Karpas-422 (cell line): Measurements from ENCODE around the gene FA2H. TPM values are rescaled to one million over a fixed set of nuclear protein-coding genes. Genes with fewer than 3 reads are reported as not detected.

Source experiments
- DNase-seq: peaks from one replicate; pipeline ENCODE4 v3.0.0-alpha.2; 2015
- H2AFZ ChIP-seq: fragments of 200-600 bp; sonication (generic); 2 replicates; pipeline ENCODE4 v1.6.1; 2014; ENCODE audit warnings: antibody characterized with exemption, low read length, mixed read lengths
- H3K27ac ChIP-seq: fragments of 200-600 bp; sonication (generic); 2 replicates; pipeline ENCODE4 v1.5.1; 2014; ENCODE audit warnings: mild to moderate bottlenecking, low read length, moderate library complexity
- H3K27me3 ChIP-seq: fragments of 200-600 bp; sonication (generic); 2 replicates; pipeline ENCODE4 v1.6.1; 2014; ENCODE audit warnings: low read length, mixed read lengths
- H3K36me3 ChIP-seq: fragments of 200-600 bp; sonication (generic); 2 replicates; pipeline ENCODE4 v1.6.1; 2014; ENCODE audit warnings: low read length, mixed read lengths; ENCODE audit not compliant: insufficient read depth
- H3K4me1 ChIP-seq: fragments of 200-600 bp; sonication (generic); 2 replicates; pipeline ENCODE4 v1.6.1; 2014; ENCODE audit warnings: mild to moderate bottlenecking, low read length, mixed read lengths
- H3K4me2 ChIP-seq: fragments of 200-600 bp; sonication (generic); 2 replicates; pipeline ENCODE4 v1.6.1; 2014; ENCODE audit warnings: low read length, low read depth, mild to moderate bottlenecking; ENCODE audit not compliant: poor library complexity, severe bottlenecking
- H3K4me3 ChIP-seq: fragments of 200-600 bp; sonication (generic); 2 replicates; pipeline ENCODE4 v1.5.1; 2014; ENCODE audit warnings: mild to moderate bottlenecking, antibody characterized with exemption, low read length, mixed read lengths
- H3K79me2 ChIP-seq: fragments of 200-600 bp; sonication (generic); 2 replicates; pipeline ENCODE4 v1.6.1; 2014; ENCODE audit warnings: mild to moderate bottlenecking, low read length, mixed read lengths
- H3K9ac ChIP-seq: fragments of 200-600 bp; sonication (generic); 2 replicates; pipeline ENCODE4 v1.6.0; 2014; ENCODE audit warnings: low read length
- H3K9me2 ChIP-seq: fragments of 200-600 bp; sonication (generic), shearing (Covaris generic); replicated peaks from 2 replicates; pipeline ENCODE4 v1.6.0; 2014; ENCODE audit warnings: mild to moderate bottlenecking, low read length, moderate library complexity; ENCODE audit not compliant: insufficient read depth
- H3K9me3 ChIP-seq: fragments of 300-700, 200-600 bp; sonication (generic); 2 replicates; pipeline ENCODE4 v1.6.1; 2014; ENCODE audit warnings: low read length, mixed read lengths
- H4K20me1 ChIP-seq: fragments of 200-600 bp; sonication (generic); 2 replicates; pipeline ENCODE4 v1.6.1; 2014; ENCODE audit warnings: mild to moderate bottlenecking, antibody characterized with exemption, low read length, low read depth; ENCODE audit not compliant: insufficient read depth
- total RNA-seq: library from RNA; depleted of rRNA; stranded (reverse); fragments of >200 nt; shearing (Covaris generic); gene quantifications from 2 replicates; pipeline ENCODE4 v1.2.3, GENCODE V29; 2014; ENCODE audit warnings: low replicate concordance

FA2H gene
- total RNA-seq, 1 experiment from 2014 or later, result not detected

- H3K36me3 ChIP-seq, result no peaks in the 10 kb centered on the region
- H3K4me2 ChIP-seq, result no peak overlapping the region
- H4K20me1 ChIP-seq, result no peaks in the 10 kb centered on the region
- no peaks in the 10 kb centered on the region for H3K27me3 ChIP-seq
- H3K27ac ChIP-seq, result no peak overlapping the region
- no peaks in the 10 kb centered on the region for H3K9me2 ChIP-seq
- no peak overlapping the region for H3K4me3 ChIP-seq
- H3K79me2 ChIP-seq, result no peaks in the 10 kb centered on the region
- H2AFZ ChIP-seq, result no peak overlapping the region
- H3K4me1 ChIP-seq, result no peaks in the 10 kb centered on the region
- no peaks in the 10 kb centered on the region for H3K9me3 ChIP-seq
- no peak overlapping the region for H3K9ac ChIP-seq
- no peak for DNase-seq
Observed at GRCh38 chr16:74738113-74738541, 36.5 kb downstream of the FA2H start.

GRCh38 chr16:74737521-74737920, 37.1 kb downstream of the FA2H start:
- no peak for DNase-seq
- H3K4me2 ChIP-seq, result no peak overlapping the region
- no peak overlapping the region for H2AFZ ChIP-seq
- no peaks in the 10 kb centered on the region for H3K4me1 ChIP-seq
- no peaks in the 10 kb centered on the region for H3K36me3 ChIP-seq
- no peaks in the 10 kb centered on the region for H3K27me3 ChIP-seq
- H3K9ac ChIP-seq, result no peak overlapping the region
- H4K20me1 ChIP-seq, result no peaks in the 10 kb centered on the region
- H3K4me3 ChIP-seq, result no peak overlapping the region
- no peaks in the 10 kb centered on the region for H3K9me2 ChIP-seq
- H3K27ac ChIP-seq, result no peak overlapping the region
- no peaks in the 10 kb centered on the region for H3K9me3 ChIP-seq
- H3K79me2 ChIP-seq, result no peaks in the 10 kb centered on the region

- Histone ChIP-seq H2AFZ (no peak overlapping the region), H3K79me2 (no peaks in the 10 kb centered on the region), H3K4me3 (no peak overlapping the region), H3K4me2 (no peak overlapping the region), H3K36me3 (no peaks in the 10 kb centered on the region), H3K4me1 (no peaks in the 10 kb centered on the region), H3K27ac (no peak overlapping the region), H3K9me2 (no peaks in the 10 kb centered on the region), H3K27me3 (no peaks in the 10 kb centered on the region), H4K20me1 (no peaks in the 10 kb centered on the region), H3K9ac (no peak overlapping the region), H3K9me3 (no peaks in the 10 kb centered on the region)
- DNase-seq, result no peak
Observed at GRCh38 chr16:74736531-74737157, 38.0 kb downstream of the FA2H start.

- Histone ChIP-seq H3K27ac (no peak overlapping the region), H3K9me3 (no peaks in the 10 kb centered on the region), H3K9me2 (no peaks in the 10 kb centered on the region), H4K20me1 (no peaks in the 10 kb centered on the region), H3K36me3 (no peaks in the 10 kb centered on the region), H3K9ac (no peak overlapping the region), H3K79me2 (no peaks in the 10 kb centered on the region), H3K4me3 (no peak overlapping the region), H3K27me3 (no peaks in the 10 kb centered on the region), H2AFZ (no peak overlapping the region), H3K4me2 (no peak overlapping the region), H3K4me1 (no peaks in the 10 kb centered on the region)
- no peak for DNase-seq
Observed at GRCh38 chr16:74735554-74735953, 39.1 kb downstream of the FA2H start.

- Histone ChIP-seq H3K9me3 (no peaks in the 10 kb centered on the region), H3K4me1 (no peaks in the 10 kb centered on the region)
- no peak for DNase-seq
Observed at GRCh38 chr16:74735162-74735452, 39.5 kb downstream of the FA2H start.

GRCh38 chr16:74734361-74735161, 40.1 kb downstream of the FA2H start:
- no peak for DNase-seq
- H3K79me2 ChIP-seq, result no peaks in the 10 kb centered on the region
- H3K4me3 ChIP-seq, result no peak overlapping the region
- H3K36me3 ChIP-seq, result no peaks in the 10 kb centered on the region
- H3K9me3 ChIP-seq, result no peaks in the 10 kb centered on the region
- H2AFZ ChIP-seq, result no peak overlapping the region
- H3K9me2 ChIP-seq, result no peaks in the 10 kb centered on the region
- no peaks in the 10 kb centered on the region for H4K20me1 ChIP-seq
- no peak overlapping the region for H3K27ac ChIP-seq
- no peak overlapping the region for H3K4me2 ChIP-seq
- no peaks in the 10 kb centered on the region for H3K4me1 ChIP-seq
- no peak overlapping the region for H3K9ac ChIP-seq
- H3K27me3 ChIP-seq, result no peaks in the 10 kb centered on the region

More at GRCh38 chr16:74735162-74735452, 39.5 kb downstream of the FA2H start:
- Histone ChIP-seq H3K27me3 (no peaks in the 10 kb centered on the region), H3K4me3 (no peak overlapping the region), H3K9me2 (no peaks in the 10 kb centered on the region), H4K20me1 (no peaks in the 10 kb centered on the region), H3K9ac (no peak overlapping the region), H3K79me2 (no peaks in the 10 kb centered on the region), H2AFZ (no peak overlapping the region), H3K36me3 (no peaks in the 10 kb centered on the region), H3K27ac (no peak overlapping the region), H3K4me2 (no peak overlapping the region)

GRCh38 chr16:74732707-74733350, 41.8 kb downstream of the FA2H start:
- Histone ChIP-seq H3K4me2 (no peak overlapping the region), H3K4me3 (no peak overlapping the region), H4K20me1 (no peaks in the 10 kb centered on the region), H3K9me2 (no peaks in the 10 kb centered on the region), H3K79me2 (no peaks in the 10 kb centered on the region), H3K36me3 (no peaks in the 10 kb centered on the region), H3K27ac (no peak overlapping the region), H3K9ac (no peak overlapping the region), H3K27me3 (no peaks in the 10 kb centered on the region), H2AFZ (no peak overlapping the region), H3K4me1 (no peaks in the 10 kb centered on the region), H3K9me3 (no peaks in the 10 kb centered on the region)
- DNase-seq, result no peak

- no peaks in the 10 kb centered on the region for H3K79me2 ChIP-seq
- peaks cover 5% of the 10 kb centered on the region; the same call in 1 of the 2 replicates for H3K9me3 ChIP-seq
- no peaks in the 10 kb centered on the region for H3K27me3 ChIP-seq
- H3K9ac ChIP-seq, result no peak overlapping the region
- H3K27ac ChIP-seq, result no peak overlapping the region
- no peaks in the 10 kb centered on the region for H4K20me1 ChIP-seq
- no peaks in the 10 kb centered on the region for H3K9me2 ChIP-seq
- no peak for DNase-seq
- no peak overlapping the region for H3K4me2 ChIP-seq
- H3K4me3 ChIP-seq, result no peak overlapping the region
- no peak overlapping the region for H2AFZ ChIP-seq
- H3K4me1 ChIP-seq, result no peaks in the 10 kb centered on the region
- no peaks in the 10 kb centered on the region for H3K36me3 ChIP-seq
Observed at GRCh38 chr16:74731853-74732477, 42.7 kb downstream of the FA2H start.
